Measurements from ENCODE around the gene NDST3.

DNA sequence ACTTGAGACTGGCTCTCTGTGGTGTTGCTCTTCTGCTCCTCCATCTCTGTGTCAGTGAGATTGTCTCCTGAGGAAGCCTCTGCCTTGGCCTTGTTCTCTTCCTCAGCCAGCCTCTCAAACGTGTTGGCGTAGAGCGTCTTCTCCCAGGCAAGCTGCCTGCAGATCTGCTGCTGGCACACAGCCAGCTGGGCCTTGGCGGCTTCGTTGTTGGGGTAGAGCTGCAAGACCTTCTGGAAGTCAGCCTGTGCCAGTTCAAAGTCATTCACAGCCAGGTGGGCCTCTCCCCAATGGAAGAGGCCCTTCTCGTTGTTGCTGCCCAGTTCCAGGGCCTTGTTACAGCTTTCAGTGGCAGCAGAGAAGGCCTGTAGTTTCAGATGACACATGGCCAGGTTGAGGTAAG lies 159.1 kb downstream of the NDST3 start:
- TF ChIP-seq, protein P1, sequence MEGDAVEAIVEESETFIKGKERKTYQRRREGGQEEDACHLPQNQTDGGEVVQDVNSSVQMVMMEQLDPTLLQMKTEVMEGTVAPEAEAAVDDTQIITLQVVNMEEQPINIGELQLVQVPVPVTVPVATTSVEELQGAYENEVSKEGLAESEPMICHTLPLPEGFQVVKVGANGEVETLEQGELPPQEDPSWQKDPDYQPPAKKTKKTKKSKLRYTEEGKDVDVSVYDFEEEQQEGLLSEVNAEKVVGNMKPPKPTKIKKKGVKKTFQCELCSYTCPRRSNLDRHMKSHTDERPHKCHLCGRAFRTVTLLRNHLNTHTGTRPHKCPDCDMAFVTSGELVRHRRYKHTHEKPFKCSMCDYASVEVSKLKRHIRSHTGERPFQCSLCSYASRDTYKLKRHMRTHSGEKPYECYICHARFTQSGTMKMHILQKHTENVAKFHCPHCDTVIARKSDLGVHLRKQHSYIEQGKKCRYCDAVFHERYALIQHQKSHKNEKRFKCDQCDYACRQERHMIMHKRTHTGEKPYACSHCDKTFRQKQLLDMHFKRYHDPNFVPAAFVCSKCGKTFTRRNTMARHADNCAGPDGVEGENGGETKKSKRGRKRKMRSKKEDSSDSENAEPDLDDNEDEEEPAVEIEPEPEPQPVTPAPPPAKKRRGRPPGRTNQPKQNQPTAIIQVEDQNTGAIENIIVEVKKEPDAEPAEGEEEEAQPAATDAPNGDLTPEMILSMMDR (IDR thresholded peaks at IDR 0.05; ENCODE audit: low read depth, low read length, missing input control), result no peak
- no peak for TF ChIP-seq GABPA (IDR thresholded peaks at IDR 0.05 in 1 of 2, conservative IDR thresholded peaks at IDR 0.05 in 1 of 2)
- no peak for TF ChIP-seq SP1 (IDR thresholded peaks at IDR 0.05)
- TF ChIP-seq, protein P2, sequence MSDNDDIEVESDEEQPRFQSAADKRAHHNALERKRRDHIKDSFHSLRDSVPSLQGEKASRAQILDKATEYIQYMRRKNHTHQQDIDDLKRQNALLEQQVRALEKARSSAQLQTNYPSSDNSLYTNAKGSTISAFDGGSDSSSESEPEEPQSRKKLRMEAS (IDR thresholded peaks at IDR 0.05), result no peak
- TF ChIP-seq YY1 (IDR thresholded peaks at IDR 0.05), result no peak
- TF ChIP-seq RXRA (IDR thresholded peaks at IDR 0.05), result no peak
- no peak for TF ChIP-seq TAF1 (conservative IDR thresholded peaks at IDR 0.05)
- no peak for TF ChIP-seq HNF4G (IDR thresholded peaks at IDR 0.05)
- TF ChIP-seq, protein P3, sequence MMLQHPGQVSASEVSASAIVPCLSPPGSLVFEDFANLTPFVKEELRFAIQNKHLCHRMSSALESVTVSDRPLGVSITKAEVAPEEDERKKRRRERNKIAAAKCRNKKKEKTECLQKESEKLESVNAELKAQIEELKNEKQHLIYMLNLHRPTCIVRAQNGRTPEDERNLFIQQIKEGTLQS (IDR thresholded peaks at IDR 0.05), result no peak
- no peak for TF ChIP-seq JUND (IDR thresholded peaks at IDR 0.05)
- TF ChIP-seq, protein P4, sequence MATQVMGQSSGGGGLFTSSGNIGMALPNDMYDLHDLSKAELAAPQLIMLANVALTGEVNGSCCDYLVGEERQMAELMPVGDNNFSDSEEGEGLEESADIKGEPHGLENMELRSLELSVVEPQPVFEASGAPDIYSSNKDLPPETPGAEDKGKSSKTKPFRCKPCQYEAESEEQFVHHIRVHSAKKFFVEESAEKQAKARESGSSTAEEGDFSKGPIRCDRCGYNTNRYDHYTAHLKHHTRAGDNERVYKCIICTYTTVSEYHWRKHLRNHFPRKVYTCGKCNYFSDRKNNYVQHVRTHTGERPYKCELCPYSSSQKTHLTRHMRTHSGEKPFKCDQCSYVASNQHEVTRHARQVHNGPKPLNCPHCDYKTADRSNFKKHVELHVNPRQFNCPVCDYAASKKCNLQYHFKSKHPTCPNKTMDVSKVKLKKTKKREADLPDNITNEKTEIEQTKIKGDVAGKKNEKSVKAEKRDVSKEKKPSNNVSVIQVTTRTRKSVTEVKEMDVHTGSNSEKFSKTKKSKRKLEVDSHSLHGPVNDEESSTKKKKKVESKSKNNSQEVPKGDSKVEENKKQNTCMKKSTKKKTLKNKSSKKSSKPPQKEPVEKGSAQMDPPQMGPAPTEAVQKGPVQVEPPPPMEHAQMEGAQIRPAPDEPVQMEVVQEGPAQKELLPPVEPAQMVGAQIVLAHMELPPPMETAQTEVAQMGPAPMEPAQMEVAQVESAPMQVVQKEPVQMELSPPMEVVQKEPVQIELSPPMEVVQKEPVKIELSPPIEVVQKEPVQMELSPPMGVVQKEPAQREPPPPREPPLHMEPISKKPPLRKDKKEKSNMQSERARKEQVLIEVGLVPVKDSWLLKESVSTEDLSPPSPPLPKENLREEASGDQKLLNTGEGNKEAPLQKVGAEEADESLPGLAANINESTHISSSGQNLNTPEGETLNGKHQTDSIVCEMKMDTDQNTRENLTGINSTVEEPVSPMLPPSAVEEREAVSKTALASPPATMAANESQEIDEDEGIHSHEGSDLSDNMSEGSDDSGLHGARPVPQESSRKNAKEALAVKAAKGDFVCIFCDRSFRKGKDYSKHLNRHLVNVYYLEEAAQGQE (IDR thresholded peaks at IDR 0.05), result no peak
- TF ChIP-seq, protein P5, sequence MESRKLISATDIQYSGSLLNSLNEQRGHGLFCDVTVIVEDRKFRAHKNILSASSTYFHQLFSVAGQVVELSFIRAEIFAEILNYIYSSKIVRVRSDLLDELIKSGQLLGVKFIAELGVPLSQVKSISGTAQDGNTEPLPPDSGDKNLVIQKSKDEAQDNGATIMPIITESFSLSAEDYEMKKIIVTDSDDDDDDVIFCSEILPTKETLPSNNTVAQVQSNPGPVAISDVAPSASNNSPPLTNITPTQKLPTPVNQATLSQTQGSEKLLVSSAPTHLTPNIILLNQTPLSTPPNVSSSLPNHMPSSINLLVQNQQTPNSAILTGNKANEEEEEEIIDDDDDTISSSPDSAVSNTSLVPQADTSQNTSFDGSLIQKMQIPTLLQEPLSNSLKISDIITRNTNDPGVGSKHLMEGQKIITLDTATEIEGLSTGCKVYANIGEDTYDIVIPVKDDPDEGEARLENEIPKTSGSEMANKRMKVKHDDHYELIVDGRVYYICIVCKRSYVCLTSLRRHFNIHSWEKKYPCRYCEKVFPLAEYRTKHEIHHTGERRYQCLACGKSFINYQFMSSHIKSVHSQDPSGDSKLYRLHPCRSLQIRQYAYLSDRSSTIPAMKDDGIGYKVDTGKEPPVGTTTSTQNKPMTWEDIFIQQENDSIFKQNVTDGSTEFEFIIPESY (IDR thresholded peaks at IDR 0.05), result no peak
- no peak for TF ChIP-seq RAD21 (IDR thresholded peaks at IDR 0.05)
- no peak for TF ChIP-seq FOXA1 (IDR thresholded peaks at IDR 0.05)

Data from liver (tissue), 3 donors.